ENCODE data around the gene EMP2. TPM values are rescaled to one million over a fixed set of nuclear protein-coding genes. Genes with fewer than 3 reads are reported as not detected.

Gene EMP2
- total RNA-seq, 2 donors from 2014 or later, result 19.0 to 20.7 TPM

DNA sequence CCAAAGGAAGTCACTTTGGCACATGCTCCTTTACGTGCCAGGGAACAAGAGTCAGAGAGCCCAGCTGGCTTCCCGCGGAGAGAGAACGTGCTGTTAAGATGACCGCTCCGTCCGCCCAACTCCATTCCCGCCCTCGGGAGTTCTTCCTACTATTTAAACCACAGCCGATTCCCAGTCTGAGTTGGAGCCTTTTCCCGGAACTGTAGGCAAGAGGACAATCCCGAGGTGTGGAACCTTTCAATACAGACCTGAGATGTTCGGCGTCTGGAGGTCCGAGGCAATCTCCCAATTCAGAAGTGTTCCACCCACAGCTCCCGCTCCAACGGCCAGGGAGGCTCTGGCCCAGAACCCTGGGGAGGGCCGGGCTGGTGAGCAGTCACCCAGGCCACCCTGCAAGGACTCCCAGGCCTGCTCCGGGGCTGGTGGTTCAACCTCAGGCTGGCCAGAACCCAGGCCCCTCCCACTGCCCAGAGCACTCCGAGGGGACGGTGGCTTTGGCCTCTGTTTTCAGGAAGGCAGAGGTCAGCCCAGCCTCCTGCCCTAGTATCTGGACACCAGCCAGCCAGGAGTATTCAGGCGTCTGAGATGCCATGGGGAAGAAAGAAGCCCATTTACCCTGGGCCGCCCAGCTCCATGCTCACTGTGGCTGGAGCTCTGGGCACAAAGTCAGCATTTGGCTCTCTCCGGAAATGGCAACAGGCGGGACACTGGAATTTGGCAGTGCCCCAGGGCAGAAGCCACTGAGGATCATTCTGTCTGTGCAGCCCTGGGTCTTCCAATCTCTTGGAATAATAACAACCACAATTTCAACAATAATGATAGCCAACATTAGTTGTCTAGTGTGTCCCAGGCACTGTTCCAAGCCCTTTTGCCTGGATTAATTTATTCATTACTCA lies 21.4 kb downstream of the EMP2 start:
- H3K4me1 ChIP-seq (ENCODE audit: control insufficient read depth, insufficient read depth, low read length), result no peaks in the 10 kb centered on the region
- Mint-ChIP-seq H3K27ac (no peak overlapping the region), H3K36me3 (ENCODE audit: low read depth) (peaks cover 7% of the 10 kb centered on the region), H3K9me3 (peaks cover 24% of the 10 kb centered on the region), H3K4me3 (no peak overlapping the region), H3K27me3 (ENCODE audit: insufficient read depth) (peaks cover 1% of the 10 kb centered on the region), H3K4me1 (no peaks in the 10 kb centered on the region)
- H3K4me3 ChIP-seq (ENCODE audit: low read length), result no peak overlapping the region
- H3K36me3 ChIP-seq (ENCODE audit: control insufficient read depth, insufficient read depth, low read length), result no peaks in the 10 kb centered on the region
- TF ChIP-seq, protein P1, sequence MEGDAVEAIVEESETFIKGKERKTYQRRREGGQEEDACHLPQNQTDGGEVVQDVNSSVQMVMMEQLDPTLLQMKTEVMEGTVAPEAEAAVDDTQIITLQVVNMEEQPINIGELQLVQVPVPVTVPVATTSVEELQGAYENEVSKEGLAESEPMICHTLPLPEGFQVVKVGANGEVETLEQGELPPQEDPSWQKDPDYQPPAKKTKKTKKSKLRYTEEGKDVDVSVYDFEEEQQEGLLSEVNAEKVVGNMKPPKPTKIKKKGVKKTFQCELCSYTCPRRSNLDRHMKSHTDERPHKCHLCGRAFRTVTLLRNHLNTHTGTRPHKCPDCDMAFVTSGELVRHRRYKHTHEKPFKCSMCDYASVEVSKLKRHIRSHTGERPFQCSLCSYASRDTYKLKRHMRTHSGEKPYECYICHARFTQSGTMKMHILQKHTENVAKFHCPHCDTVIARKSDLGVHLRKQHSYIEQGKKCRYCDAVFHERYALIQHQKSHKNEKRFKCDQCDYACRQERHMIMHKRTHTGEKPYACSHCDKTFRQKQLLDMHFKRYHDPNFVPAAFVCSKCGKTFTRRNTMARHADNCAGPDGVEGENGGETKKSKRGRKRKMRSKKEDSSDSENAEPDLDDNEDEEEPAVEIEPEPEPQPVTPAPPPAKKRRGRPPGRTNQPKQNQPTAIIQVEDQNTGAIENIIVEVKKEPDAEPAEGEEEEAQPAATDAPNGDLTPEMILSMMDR (conservative IDR thresholded peaks at IDR 0.05), result no peak
- no peak overlapping the region for H3K27ac ChIP-seq (ENCODE audit: low read depth, low read length)
- DNase-seq, result no peak
- 95 to 97% methylated on average over 13 to 25 of the region's 25 CpGs for WGBS, 2 experiments (ENCODE audit: insufficient coverage in 1 of 2, insufficient read length in 1 of 2)
- peaks cover 16% of the 10 kb centered on the region for H3K9me3 ChIP-seq (ENCODE audit: control insufficient read depth, low read length)
- no peak overlapping the region for H3K9ac ChIP-seq (ENCODE audit: extremely low read depth, low read length, poor library complexity, severe bottlenecking)
- no peaks in the 10 kb centered on the region for H3K27me3 ChIP-seq (ENCODE audit: control insufficient read depth, insufficient read depth, low read length, poor library complexity, severe bottlenecking)

- Histone ChIP-seq H3K4me3 (ENCODE audit: low read length) (no peak overlapping the region), H3K27me3 (ENCODE audit: control insufficient read depth, insufficient read depth, low read length, poor library complexity, severe bottlenecking) (no peaks in the 10 kb centered on the region), H3K36me3 (ENCODE audit: control insufficient read depth, insufficient read depth, low read length) (no peaks in the 10 kb centered on the region), H3K9me3 (ENCODE audit: control insufficient read depth, low read length) (peaks cover 10% of the 10 kb centered on the region), H3K4me1 (ENCODE audit: control insufficient read depth, insufficient read depth, low read length) (no peaks in the 10 kb centered on the region), H3K9ac (ENCODE audit: extremely low read depth, low read length, poor library complexity, severe bottlenecking) (no peak overlapping the region), H3K27ac (ENCODE audit: low read depth, low read length) (no peak overlapping the region)
- DNase-seq, result no peak
- Mint-ChIP-seq H3K36me3 (ENCODE audit: low read depth) (no peaks in the 10 kb centered on the region), H3K27me3 (ENCODE audit: insufficient read depth) (peaks cover 1% of the 10 kb centered on the region), H3K4me3 (no peak overlapping the region), H3K27ac (no peak overlapping the region), H3K9me3 (peaks cover 17% of the 10 kb centered on the region), H3K4me1 (no peaks in the 10 kb centered on the region)
- TF ChIP-seq, protein P1 (conservative IDR thresholded peaks at IDR 0.05), result no peak
- 94 to 100% methylated on average over 3 to 7 of the region's 7 CpGs for WGBS, 2 experiments (ENCODE audit: insufficient coverage in 1 of 2, insufficient read length in 1 of 2)
Observed at GRCh38 chr16:10558305-10558704, 22.1 kb downstream of the EMP2 start.

GRCh38 chr16:10557750-10558149 lies 22.6 kb downstream of the EMP2 start:
- no peaks in the 10 kb centered on the region for H3K27me3 ChIP-seq (ENCODE audit: control insufficient read depth, insufficient read depth, low read length, poor library complexity, severe bottlenecking)
- H3K4me3 ChIP-seq (ENCODE audit: low read length), result no peak overlapping the region
- Mint-ChIP-seq H3K9me3 (peaks cover 13% of the 10 kb centered on the region), H3K4me3 (no peak overlapping the region), H3K27ac (no peak overlapping the region), H3K27me3 (ENCODE audit: insufficient read depth) (peaks cover 1% of the 10 kb centered on the region), H3K4me1 (no peaks in the 10 kb centered on the region), H3K36me3 (ENCODE audit: low read depth) (no peaks in the 10 kb centered on the region)
- H3K36me3 ChIP-seq (ENCODE audit: control insufficient read depth, insufficient read depth, low read length), result no peaks in the 10 kb centered on the region
- WGBS, 2 experiments (ENCODE audit: insufficient coverage in 1 of 2, insufficient read length in 1 of 2), result 96 to 100% methylated on average over 2 to 5 of the region's 5 CpGs
- no peak for DNase-seq
- no peaks in the 10 kb centered on the region for H3K4me1 ChIP-seq (ENCODE audit: control insufficient read depth, insufficient read depth, low read length)
- no peak overlapping the region for H3K9ac ChIP-seq (ENCODE audit: extremely low read depth, low read length, poor library complexity, severe bottlenecking)
- TF ChIP-seq, protein P1 (conservative IDR thresholded peaks at IDR 0.05), result no peak
- peaks cover 8% of the 10 kb centered on the region for H3K9me3 ChIP-seq (ENCODE audit: control insufficient read depth, low read length)
- H3K27ac ChIP-seq (ENCODE audit: low read depth, low read length), result no peak overlapping the region
